ENCODE data around the gene C17orf50.

DNA sequence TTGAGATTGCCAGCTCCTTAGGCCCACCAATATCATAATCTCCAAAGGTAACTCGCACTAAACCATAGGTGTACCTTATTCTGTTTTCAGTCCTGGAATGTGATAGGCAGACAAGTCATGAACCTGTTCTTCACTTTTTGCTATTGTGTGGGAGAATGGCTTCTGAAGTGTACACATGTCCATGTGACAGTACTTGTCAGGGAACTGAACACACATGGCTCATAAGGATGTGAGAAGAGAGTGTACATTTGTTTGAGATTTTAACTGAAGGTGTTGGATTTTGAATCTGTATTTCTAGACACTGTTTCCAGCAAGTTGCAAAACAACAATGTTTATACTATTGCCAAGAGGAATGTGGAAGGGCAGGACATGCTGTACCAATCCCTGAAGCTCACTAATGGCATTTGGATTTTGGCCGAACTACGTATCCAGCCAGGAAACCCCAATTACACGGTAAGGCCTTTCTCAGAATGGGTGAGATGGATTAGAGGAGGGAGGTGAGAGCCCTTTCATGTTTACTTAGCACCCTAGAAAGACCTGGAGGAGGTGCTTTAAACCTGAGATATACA, 43.7 kb upstream of the C17orf50 start:
- TF ChIP-seq, protein P1, sequence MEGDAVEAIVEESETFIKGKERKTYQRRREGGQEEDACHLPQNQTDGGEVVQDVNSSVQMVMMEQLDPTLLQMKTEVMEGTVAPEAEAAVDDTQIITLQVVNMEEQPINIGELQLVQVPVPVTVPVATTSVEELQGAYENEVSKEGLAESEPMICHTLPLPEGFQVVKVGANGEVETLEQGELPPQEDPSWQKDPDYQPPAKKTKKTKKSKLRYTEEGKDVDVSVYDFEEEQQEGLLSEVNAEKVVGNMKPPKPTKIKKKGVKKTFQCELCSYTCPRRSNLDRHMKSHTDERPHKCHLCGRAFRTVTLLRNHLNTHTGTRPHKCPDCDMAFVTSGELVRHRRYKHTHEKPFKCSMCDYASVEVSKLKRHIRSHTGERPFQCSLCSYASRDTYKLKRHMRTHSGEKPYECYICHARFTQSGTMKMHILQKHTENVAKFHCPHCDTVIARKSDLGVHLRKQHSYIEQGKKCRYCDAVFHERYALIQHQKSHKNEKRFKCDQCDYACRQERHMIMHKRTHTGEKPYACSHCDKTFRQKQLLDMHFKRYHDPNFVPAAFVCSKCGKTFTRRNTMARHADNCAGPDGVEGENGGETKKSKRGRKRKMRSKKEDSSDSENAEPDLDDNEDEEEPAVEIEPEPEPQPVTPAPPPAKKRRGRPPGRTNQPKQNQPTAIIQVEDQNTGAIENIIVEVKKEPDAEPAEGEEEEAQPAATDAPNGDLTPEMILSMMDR (conservative IDR thresholded peaks at IDR 0.05 in 1 of 2, IDR thresholded peaks at IDR 0.05 in 1 of 2; ENCODE audit: extremely low read depth in 1 of 2, insufficient read depth in 1 of 2, low read depth in 1 of 2, low read length in 2 of 2), result no peak
- no peak for TF ChIP-seq EZH2 (IDR thresholded peaks at IDR 0.05; ENCODE audit: borderline replicate concordance, low read length)
